ENCODE measurements around the gene KIF26B. TPM values are rescaled to one million over a fixed set of nuclear protein-coding genes. Genes with fewer than 3 reads are reported as not detected.

Gene KIF26B
- polyA plus RNA-seq, 1 of the 3 experiments (the other 2 are of a cell fraction): 2.6 TPM

DNA sequence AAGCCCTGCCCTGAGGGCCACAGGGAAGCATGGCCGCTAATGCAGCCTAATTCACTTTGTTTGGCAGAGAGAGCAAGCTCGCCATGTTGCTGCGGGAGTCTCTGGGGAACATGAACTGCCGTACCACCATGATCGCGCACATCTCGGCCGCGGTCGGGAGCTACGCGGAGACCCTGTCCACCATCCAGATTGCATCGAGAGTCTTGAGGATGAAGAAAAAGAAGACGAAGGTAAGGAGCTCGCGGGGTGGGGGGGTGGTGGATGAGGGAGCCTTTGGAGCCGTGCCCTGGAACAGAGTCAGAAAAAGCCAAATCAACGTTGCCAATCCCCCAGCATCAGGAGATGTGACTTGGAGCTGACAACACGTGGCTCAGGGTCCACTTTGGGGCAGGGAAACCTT lies 529.4 kb downstream of the KIF26B start:
- peak overlapping the region in 1 of 2 experiments; percentile 98; a peak in 2 of 4 replicates for H3K27ac ChIP-seq (ENCODE audit: low read depth in 2 of 2, low read length in 1 of 2)
- H3F3A ChIP-seq (replicated peaks; ENCODE audit: insufficient read depth): no peaks in the 10 kb centered on the region
- H3K9ac ChIP-seq: no peak overlapping the region
- ChIA-PET POLR2A (no interaction called here), CTCF (interaction anchor here (0.8 kb wide), 1 partner anchor 77 kb away, joined by 3 read pairs; no protein-coding TSS in a partner anchor)
- H3K4me1 ChIP-seq (ENCODE audit: control insufficient read depth in 1 of 2, insufficient read depth in 2 of 2, low read depth in 1 of 2, low read length in 1 of 2): peaks cover 0 to 37% of the 10 kb centered on the region in 2 experiments; a peak in 2 of 4 replicates
- H3K36me3 ChIP-seq (replicated peaks in 1 of 2; ENCODE audit: control insufficient read depth in 1 of 2, insufficient read depth in 2 of 2, low read length in 1 of 2): peaks cover 0 to 53% of the 10 kb centered on the region in 2 experiments
- H3K9me3 ChIP-seq: no peaks in the 10 kb centered on the region
- H3K4me3 ChIP-seq (ENCODE audit: low read depth in 2 of 2, low read length in 1 of 2): no peak overlapping the region
- 85% methylated on average over 19 of the region's 19 CpGs for WGBS (ENCODE audit: low lambda C conversion rate)
- no peak for TF ChIP-seq USF1 (IDR thresholded peaks at IDR 0.05; ENCODE audit: borderline replicate concordance, low read depth)
- no peak for TF ChIP-seq YY1 (IDR thresholded peaks at IDR 0.05; ENCODE audit: low read depth)
- TF ChIP-seq POLR2AphosphoS5 (IDR thresholded peaks at IDR 0.05; ENCODE audit: low read depth, low read length): no peak
- no peak overlapping the region for H3K4me2 ChIP-seq
- no peak for DNase-seq
- no peaks in the 10 kb centered on the region for H3K27me3 ChIP-seq (ENCODE audit: insufficient read depth)
- no peaks in the 10 kb centered on the region for H3K9me2 ChIP-seq
- H2AFZ ChIP-seq (ENCODE audit: low read depth): no peak overlapping the region
- no peaks in the 10 kb centered on the region for H3K79me2 ChIP-seq (ENCODE audit: insufficient read depth)
- no peaks in the 10 kb centered on the region for H4K20me1 ChIP-seq (ENCODE audit: insufficient read depth)

DNA sequence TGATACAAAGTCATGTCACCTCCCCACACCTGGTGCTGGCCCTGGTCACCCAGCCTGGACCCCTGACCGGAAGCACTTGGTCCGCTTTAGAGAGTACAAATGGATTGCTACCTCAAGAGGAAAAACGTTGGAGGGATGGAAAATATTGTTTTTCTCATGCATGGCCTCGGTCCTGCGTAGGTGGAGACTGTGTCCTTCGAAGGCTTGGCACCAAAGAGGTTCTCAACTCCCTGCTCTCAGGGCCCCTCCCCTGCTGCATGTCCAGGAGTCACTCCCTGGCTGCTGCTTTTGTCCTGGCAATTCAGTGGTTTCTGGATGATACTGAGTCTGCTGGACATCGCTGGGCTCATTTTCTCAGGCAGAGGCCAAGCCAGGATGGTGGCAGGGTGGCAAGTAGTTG lies 529.8 kb downstream of the KIF26B start:
- H3K4me3 ChIP-seq (ENCODE audit: low read depth in 2 of 2, low read length in 1 of 2): no peak overlapping the region
- H3K9me2 ChIP-seq: no peaks in the 10 kb centered on the region
- H2AFZ ChIP-seq (ENCODE audit: low read depth): no peak overlapping the region
- no peak overlapping the region for H3K9ac ChIP-seq
- H3K79me2 ChIP-seq (ENCODE audit: insufficient read depth): no peaks in the 10 kb centered on the region
- peaks cover 0 to 53% of the 10 kb centered on the region in 2 experiments for H3K36me3 ChIP-seq (replicated peaks in 1 of 2; ENCODE audit: control insufficient read depth in 1 of 2, insufficient read depth in 2 of 2, low read length in 1 of 2)
- peak overlapping the region in 1 of 2 experiments; percentile 98; a peak in 2 of 4 replicates for H3K27ac ChIP-seq (ENCODE audit: low read depth in 2 of 2, low read length in 1 of 2)
- ChIA-PET POLR2A (no interaction called here), CTCF (interaction anchor here (0.8 kb wide), 1 partner anchor 77 kb away, joined by 3 read pairs; no protein-coding TSS in a partner anchor)
- no peaks in the 10 kb centered on the region for H3F3A ChIP-seq (replicated peaks; ENCODE audit: insufficient read depth)
- peaks cover 0 to 37% of the 10 kb centered on the region in 2 experiments; a peak in 2 of 4 replicates for H3K4me1 ChIP-seq (ENCODE audit: control insufficient read depth in 1 of 2, insufficient read depth in 2 of 2, low read depth in 1 of 2, low read length in 1 of 2)
- no peak for DNase-seq
- H3K4me2 ChIP-seq: no peak overlapping the region
- no peaks in the 10 kb centered on the region for H3K27me3 ChIP-seq (ENCODE audit: insufficient read depth)
- no peaks in the 10 kb centered on the region for H3K9me3 ChIP-seq
- no peak for TF ChIP-seq NRF1 (IDR thresholded peaks at IDR 0.05; ENCODE audit: low read depth, low read length)
- TF ChIP-seq RFX5 (IDR thresholded peaks at IDR 0.05; ENCODE audit: low read length): no peak
- no peak for TF ChIP-seq EP300 (IDR thresholded peaks at IDR 0.05; ENCODE audit: borderline replicate concordance in 1 of 2, low read depth in 1 of 2, low read length in 1 of 2)
- TF ChIP-seq RXRA (IDR thresholded peaks at IDR 0.05; ENCODE audit: borderline replicate concordance, low read depth): no peak
- no peak for TF ChIP-seq GATA2 (CRISPR knock-in tag; IDR thresholded peaks at IDR 0.05)
- TF ChIP-seq MAX (IDR thresholded peaks at IDR 0.05; ENCODE audit: low read depth): no peak
- no peak for TF ChIP-seq GABPA (IDR thresholded peaks at IDR 0.05; ENCODE audit: low read depth)
- TF ChIP-seq YY1 (IDR thresholded peaks at IDR 0.05; ENCODE audit: low read depth): no peak
- 81% methylated on average over 6 of the region's 7 CpGs for WGBS (ENCODE audit: low lambda C conversion rate)
- no peaks in the 10 kb centered on the region for H4K20me1 ChIP-seq (ENCODE audit: insufficient read depth)

Data from SK-N-SH (cell line).